SK-N-SH treated with all-trans-retinoic acid at 6 μM for 48 hours (cell line): ENCODE measurements around the gene FGF11.
A peak's percentile ranks its signal among the peaks of the same experiment; 100 is the strongest.
"Not testable (repeated sequence)": the region's sequence is repeated elsewhere in the genome, so short reads cannot be mapped to it uniquely, and the experiment has no call there.

Source experiments
- ATAC-seq: fragments of 200-7000 bp; cut with Tn5 transposase; 3 replicates; pipeline ENCODE4 v1.9.1; 2020; ENCODE audit warnings: mild to moderate bottlenecking, moderate library complexity
- GLIS3 ChIP-seq: fragments of 250-450 bp; sonication (Bioruptor Pico); IDR thresholded peaks from 2 replicates; pipeline ENCODE4 v1.5.0; 2020; ENCODE audit warnings: mild to moderate bottlenecking, moderate library complexity
- OSR1 ChIP-seq: fragments of 250-450 bp; sonication (Bioruptor Pico); IDR thresholded peaks from 2 replicates; pipeline ENCODE4 v1.8.0; 2022; ENCODE audit warnings: moderate library complexity, mild to moderate bottlenecking, inconsistent platforms
- PPARA ChIP-seq: fragments of 250-450 bp; sonication (Bioruptor Pico); IDR thresholded peaks from 2 replicates; pipeline ENCODE4 v1.5.0; 2020; ENCODE audit warnings: mild to moderate bottlenecking, borderline replicate concordance
- RARB ChIP-seq: fragments of 250-450 bp; sonication (Bioruptor Pico); IDR thresholded peaks from 2 replicates; pipeline ENCODE4 v1.8.0; 2021; ENCODE audit warnings: mild to moderate bottlenecking, moderate library complexity
- SNAI2 ChIP-seq: fragments of 250-450 bp; sonication (Bioruptor Pico); IDR thresholded peaks from 2 replicates; pipeline ENCODE4 v1.5.0; 2020; ENCODE audit warnings: mild to moderate bottlenecking, moderate library complexity
- TCF4 ChIP-seq: fragments of 250-450 bp; sonication (Bioruptor Pico); IDR thresholded peaks from 2 replicates; pipeline ENCODE4 v1.8.0; 2021; ENCODE audit warnings: mild to moderate bottlenecking, moderate library complexity, borderline replicate concordance
- TOX ChIP-seq: fragments of 250-450 bp; sonication (Bioruptor Pico); IDR thresholded peaks from 2 replicates; pipeline ENCODE4 v1.8.0; 2021; ENCODE audit warnings: mild to moderate bottlenecking, moderate library complexity, borderline replicate concordance
- ZFP3 ChIP-seq: fragments of 250-450 bp; sonication (Bioruptor Pico); IDR thresholded peaks from 2 replicates; pipeline ENCODE4 v1.5.0; 2020; ENCODE audit warnings: mild to moderate bottlenecking, moderate library complexity
- ZFP30 ChIP-seq: fragments of 450-650 bp; formaldehyde crosslinking; IDR thresholded peaks from 2 replicates; pipeline ENCODE4 v1.5.0; 2022; ENCODE audit warnings: mild to moderate bottlenecking, moderate library complexity
- ZNF70 ChIP-seq: fragments of 450-650 bp; formaldehyde crosslinking; IDR thresholded peaks from 2 replicates; pipeline ENCODE4 v1.5.0; 2020; ENCODE audit warnings: mild to moderate bottlenecking, moderate library complexity
- TF ChIP-seq, protein P1 (sequence below): fragments of 250-450 bp; sonication (Bioruptor Pico); IDR thresholded peaks from 2 replicates; pipeline ENCODE4 v1.8.0; 2020; ENCODE audit warnings: mild to moderate bottlenecking, moderate library complexity, borderline replicate concordance
- TF ChIP-seq, protein P2 (sequence below): fragments of 250-450 bp; sonication (Bioruptor Pico); IDR thresholded peaks from 2 replicates; pipeline ENCODE4 v1.5.1; 2021; ENCODE audit warnings: mild to moderate bottlenecking, moderate library complexity

The FGF11 gene

DNA sequence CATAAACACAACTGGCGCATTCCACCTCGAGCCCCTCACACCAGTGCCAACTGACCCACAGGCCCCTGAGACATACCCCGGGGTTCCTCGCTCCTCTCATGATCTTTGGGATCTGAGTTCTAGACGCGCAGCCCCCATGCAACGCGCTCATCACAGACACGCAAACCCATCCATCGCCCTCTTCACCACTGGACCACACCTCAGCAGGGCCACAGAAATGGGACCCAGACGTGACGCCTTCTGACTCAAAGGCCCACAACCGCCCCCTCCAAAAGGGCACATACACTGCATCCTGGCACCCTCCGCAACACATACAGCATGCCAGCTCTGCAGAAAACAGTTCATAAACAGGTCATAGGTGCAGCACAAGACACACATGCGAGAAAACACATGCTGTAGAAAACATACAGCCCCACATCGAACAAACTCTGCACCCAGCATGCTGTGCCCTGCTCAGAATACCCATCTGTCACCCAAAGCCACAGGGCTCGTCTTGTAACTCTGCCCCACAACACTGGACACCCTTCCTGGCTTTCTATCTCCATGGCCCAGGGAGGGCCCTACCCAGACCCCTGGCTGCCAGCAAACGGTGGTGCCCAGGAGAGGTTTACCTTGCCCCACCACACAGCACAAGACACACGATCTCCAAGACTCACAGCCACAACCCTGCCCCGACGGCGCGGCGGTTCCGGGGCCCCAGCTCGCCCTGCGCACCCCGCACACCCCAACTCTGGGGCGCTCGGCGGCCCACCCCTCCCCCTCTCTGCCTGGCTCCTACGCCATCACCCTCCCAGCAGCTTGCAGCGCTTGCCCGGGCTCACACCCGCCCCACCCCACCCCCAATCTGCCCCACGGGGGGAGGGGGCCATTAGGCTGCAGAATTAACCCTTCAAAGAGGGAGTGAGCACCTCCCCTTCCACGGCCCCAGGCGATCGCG, 39.2 kb downstream of the FGF11 start:
- ATAC-seq: peak; percentile 30
- TF ChIP-seq TOX (CRISPR knock-in tag) (no peak), ZFP3 (CRISPR knock-in tag) (0 out of 2 replicates have a peak, but pooled peaks have one; percentile 15)
- TF ChIP-seq, protein P1, sequence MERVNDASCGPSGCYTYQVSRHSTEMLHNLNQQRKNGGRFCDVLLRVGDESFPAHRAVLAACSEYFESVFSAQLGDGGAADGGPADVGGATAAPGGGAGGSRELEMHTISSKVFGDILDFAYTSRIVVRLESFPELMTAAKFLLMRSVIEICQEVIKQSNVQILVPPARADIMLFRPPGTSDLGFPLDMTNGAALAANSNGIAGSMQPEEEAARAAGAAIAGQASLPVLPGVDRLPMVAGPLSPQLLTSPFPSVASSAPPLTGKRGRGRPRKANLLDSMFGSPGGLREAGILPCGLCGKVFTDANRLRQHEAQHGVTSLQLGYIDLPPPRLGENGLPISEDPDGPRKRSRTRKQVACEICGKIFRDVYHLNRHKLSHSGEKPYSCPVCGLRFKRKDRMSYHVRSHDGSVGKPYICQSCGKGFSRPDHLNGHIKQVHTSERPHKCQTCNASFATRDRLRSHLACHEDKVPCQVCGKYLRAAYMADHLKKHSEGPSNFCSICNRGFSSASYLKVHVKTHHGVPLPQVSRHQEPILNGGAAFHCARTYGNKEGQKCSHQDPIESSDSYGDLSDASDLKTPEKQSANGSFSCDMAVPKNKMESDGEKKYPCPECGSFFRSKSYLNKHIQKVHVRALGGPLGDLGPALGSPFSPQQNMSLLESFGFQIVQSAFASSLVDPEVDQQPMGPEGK (CRISPR knock-in tag): peak; percentile 57; the same call in 1 of the 2 replicates
- TF ChIP-seq, all 23 proteins: peak for 2

DNA sequence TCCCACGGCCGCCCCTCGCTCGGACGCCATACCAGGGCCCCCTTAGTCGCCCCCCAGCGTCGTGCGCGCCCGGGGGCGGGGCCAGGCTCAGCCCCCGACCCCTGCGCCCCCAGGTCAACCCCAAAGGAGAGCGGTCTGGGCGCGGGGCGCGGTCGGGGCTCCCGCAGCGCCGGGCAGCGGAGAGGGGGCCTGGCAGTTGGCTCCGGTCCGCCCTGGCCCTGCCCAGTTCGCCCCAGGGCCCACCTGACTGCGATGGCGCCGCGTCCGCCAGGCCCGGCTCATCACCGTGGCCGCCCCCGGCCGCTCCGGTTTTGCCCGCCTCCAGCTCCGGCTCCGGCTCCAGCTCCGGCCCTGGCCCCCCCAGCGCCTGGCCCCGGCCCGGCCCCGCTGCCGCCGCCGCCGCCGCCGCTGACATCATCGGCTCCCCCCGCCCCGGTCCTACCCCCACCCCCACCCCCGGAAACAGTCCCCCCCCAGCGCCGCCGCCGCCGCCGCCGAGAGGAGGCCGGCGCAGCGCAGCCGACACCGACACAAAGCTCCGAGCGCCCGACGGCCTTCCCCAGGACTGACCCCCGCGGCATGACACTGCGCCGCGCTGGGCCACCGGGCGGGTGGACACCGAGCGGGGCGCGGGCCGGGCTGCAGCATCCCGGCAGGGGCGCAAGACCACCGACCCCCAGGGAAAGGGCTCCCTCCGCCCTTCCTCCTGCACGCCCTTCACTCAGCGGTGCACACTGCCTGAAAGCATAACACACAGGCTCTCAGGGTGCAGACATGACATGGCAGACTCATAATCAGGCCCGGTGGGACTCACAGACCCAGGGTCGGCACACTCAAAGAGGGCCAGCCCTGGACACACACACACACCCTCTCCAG, 40.1 kb downstream of the FGF11 start, which contains the start of gene ZBTB4:
TSS of gene ZBTB4 (minus strand) at position 419 of the 876 bp plus-strand sequence. CDS start 12,830 bp downstream, outside the sequence.
- no peak for TF ChIP-seq SNAI2 (CRISPR knock-in tag)
- TF ChIP-seq, protein P1 (CRISPR knock-in tag): 0 out of 2 replicates have a peak, but pooled peaks have one; percentile 3
- no peak for TF ChIP-seq OSR1 (CRISPR knock-in tag)
- TF ChIP-seq, all 23 proteins: peak for 1
- ATAC-seq: peak; percentile 6; the same call in 2 of the 3 replicates

DNA sequence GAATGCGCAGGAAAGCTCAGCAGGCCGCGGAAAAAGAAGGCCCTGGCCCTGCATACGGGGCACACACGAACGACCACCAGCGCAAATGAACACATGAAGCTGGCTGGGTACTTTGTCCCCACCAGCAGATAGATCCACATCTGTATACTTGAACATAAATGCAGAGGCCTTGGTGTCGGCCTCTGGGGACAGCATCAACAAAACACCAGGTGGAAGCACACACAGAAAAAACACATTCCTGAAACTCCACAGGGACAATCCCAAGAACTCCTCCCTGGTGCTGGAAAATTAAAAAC, 40.7 kb downstream of the FGF11 start:
- no peak for ATAC-seq
- TF ChIP-seq TCF4 (no peak), GLIS3 (CRISPR knock-in tag) (no peak), TOX (CRISPR knock-in tag) (no peak), ZNF70 (CRISPR knock-in tag) (no peak), PPARA (CRISPR knock-in tag) (no peak), ZFP30 (CRISPR knock-in tag) (no peak), ZFP3 (CRISPR knock-in tag) (no peak), RARB (CRISPR knock-in tag) (no peak)
- TF ChIP-seq, protein P2, sequence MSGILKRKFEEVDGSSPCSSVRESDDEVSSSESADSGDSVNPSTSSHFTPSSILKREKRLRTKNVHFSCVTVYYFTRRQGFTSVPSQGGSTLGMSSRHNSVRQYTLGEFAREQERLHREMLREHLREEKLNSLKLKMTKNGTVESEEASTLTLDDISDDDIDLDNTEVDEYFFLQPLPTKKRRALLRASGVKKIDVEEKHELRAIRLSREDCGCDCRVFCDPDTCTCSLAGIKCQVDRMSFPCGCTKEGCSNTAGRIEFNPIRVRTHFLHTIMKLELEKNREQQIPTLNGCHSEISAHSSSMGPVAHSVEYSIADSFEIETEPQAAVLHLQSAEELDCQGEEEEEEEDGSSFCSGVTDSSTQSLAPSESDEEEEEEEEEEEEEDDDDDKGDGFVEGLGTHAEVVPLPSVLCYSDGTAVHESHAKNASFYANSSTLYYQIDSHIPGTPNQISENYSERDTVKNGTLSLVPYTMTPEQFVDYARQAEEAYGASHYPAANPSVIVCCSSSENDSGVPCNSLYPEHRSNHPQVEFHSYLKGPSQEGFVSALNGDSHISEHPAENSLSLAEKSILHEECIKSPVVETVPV: no peak

DNA sequence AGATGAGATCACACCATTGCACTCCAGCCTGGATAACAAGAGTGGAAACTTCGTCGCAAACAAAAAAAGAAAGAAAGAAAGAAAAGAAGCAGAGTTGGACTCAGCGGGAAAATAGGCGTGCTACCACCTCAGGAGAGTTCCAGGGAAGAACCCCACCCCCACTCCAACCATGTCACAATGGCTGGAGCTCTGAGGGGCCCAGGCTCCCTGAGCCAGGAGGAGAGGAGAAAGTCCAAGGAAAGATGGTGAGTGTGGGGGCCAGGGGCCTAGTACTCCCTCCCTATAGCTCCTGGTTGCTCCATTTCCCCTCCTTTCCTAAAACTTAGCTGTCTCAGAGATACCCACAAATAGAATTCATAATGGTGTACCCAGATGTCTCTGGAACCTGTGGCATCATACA, 42.0 kb downstream of the FGF11 start, which contains the start of gene SLC35G6:
TSS of gene SLC35G6 (plus strand) at position 172 of the 400 bp plus-strand sequence. CDS start at position 243, 71 bp downstream.
- ATAC-seq: not testable (repeated sequence)

DNA sequence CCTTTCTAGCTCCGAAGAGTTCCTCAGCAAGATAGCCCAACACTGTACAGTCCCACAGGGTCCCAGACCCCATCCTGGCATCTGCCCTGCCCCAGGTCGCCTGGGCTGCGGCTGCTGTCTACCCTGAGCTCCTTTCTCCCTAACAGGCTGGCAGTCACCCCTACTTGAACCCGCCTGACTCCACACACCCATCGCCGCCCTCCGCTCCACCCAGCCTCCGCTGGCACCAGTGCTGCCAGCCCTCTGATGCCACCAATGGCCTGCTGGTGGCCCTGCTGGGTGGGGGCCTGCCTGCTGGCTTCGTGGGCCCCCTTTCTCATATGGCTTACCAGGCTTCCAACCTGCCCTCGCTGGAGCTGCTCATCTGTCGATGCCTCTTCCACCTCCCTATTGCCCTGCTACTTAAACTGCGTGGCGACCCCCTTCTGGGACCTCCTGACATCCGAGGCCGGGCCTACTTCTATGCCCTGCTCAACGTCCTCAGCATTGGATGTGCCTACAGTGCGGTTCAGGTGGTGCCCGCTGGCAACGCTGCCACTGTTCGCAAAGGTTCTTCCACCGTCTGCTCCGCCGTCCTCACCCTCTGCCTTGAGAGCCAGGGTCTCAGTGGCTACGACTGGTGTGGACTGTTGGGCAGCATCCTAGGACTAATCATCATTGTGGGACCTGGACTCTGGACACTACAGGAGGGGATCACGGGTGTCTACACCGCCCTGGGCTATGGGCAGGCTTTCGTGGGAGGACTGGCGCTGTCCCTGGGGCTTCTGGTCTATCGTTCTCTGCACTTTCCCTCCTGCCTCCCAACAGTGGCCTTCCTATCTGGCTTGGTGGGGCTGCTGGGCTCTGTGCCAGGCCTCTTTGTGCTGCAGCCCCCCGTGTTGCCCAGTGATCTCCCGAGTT, 42.8 kb downstream of the FGF11 start:
- ATAC-seq: not testable (repeated sequence)

DNA sequence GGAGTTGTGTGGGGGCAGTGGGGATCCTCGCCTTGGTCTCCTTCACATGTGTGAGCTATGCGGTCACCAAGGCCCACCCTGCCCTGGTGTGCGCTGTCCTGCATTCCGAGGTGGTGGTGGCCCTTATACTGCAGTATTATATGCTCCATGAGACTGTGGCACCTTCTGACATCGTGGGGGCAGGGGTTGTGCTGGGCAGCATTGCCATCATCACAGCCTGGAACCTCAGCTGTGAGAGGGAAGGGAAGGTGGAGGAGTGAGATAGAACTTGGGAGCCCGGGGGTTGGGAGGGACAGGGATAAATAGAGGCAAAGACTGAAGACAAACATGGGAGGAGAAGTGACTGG, 43.4 kb downstream of the FGF11 start:
- not testable (repeated sequence) for ATAC-seq
